GM10266 (cell line): ENCODE measurements around the gene QDPR.

ENCODE experiments used
- DNase-seq: peaks from one replicate; pipeline ENCODE4 v3.0.0; 2012; ENCODE audit errors: extremely low spot score
- TF ChIP-seq, protein P1 (sequence below): IDR thresholded peaks from 2 replicates; pipeline ENCODE4 v1.5.1; 2012; ENCODE audit warnings: mild to moderate bottlenecking, low read depth; ENCODE audit not compliant: control insufficient read depth, insufficient read depth; ENCODE audit errors: missing control alignments

Gene QDPR

DNA sequence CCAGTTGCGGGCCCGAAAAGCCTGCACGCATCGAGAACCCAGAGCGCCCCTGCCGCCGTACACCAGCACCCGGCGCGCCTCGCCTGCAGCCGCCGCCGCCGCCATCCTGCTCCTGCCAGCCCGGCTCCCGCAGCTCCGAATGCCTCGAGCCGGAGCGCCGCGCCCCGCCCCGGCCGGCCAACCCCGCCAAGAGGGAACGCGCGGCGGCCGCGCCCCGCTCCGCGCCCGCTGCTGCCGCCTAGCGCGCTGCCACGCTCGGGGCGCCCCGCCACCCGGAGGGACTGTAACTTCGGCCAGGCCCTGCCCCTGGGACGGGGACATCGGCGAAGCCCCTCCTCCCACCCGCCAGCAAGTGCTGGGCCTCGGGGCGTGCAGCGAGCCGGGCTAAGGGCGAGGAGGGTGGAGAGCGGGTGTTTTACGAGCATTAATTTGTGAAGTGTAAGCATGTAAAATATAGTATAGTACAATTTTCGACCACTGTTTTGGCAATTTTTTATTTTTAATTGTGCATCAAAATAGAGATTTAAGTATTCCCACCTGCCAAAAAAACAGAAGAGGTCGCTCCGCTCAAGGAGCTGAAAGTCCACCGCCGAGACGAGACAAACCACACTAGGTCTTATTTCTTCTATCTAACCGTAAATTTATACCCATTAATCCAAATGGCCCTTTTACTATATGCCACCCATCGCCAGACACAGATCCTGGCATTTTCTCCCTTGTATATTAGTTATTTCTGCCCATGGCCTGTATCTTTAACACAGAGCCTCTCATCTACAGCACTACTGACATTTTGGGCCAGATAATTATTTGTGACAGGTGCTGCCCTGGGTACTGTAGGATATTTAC lies at the start of gene QDPR:
Gene QDPR (minus strand): TSS at position 141 of the 846 bp plus-strand sequence. CDS start 36 bp downstream, at position 105.
- TF ChIP-seq, protein P1, sequence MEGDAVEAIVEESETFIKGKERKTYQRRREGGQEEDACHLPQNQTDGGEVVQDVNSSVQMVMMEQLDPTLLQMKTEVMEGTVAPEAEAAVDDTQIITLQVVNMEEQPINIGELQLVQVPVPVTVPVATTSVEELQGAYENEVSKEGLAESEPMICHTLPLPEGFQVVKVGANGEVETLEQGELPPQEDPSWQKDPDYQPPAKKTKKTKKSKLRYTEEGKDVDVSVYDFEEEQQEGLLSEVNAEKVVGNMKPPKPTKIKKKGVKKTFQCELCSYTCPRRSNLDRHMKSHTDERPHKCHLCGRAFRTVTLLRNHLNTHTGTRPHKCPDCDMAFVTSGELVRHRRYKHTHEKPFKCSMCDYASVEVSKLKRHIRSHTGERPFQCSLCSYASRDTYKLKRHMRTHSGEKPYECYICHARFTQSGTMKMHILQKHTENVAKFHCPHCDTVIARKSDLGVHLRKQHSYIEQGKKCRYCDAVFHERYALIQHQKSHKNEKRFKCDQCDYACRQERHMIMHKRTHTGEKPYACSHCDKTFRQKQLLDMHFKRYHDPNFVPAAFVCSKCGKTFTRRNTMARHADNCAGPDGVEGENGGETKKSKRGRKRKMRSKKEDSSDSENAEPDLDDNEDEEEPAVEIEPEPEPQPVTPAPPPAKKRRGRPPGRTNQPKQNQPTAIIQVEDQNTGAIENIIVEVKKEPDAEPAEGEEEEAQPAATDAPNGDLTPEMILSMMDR = peak; percentile 84

DNA sequence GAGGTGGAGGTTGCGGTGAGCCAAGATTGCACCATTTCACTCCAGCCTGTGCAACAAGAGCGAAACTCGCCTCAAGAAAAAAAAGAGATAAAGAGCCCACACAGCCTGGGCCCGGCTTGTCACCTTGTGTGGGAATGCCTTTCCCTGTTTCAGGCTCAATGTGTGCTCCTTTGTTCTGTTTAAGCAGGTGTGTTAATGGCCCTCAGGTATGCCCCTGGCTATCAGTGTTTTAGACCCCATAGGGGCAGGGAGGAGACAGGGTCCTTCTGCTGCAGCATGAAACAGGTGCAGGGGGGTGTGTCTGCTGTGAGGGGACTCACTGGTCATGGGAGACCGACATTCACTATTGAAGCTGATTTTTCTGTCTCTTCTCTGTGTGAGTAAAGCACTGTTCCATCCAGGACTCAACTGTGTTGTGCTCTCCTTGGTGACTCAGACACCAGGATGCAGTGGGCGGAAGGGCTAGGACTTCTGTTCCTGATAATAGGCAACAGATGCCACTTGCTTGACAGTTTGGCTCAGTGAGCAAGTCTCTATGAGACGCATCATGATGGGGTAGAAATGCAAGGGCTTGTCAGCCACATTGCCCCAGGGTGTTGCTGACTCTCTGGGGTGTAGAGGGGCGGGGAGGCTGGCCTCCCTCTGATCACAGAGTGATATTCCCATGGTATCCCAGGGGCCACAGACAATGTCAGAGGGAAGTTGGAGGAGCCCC lies 49.5 kb upstream of the QDPR start:
- DNase-seq = no peak
- TF ChIP-seq, protein P1 = no peak

More for the DNA sequence above, at the start of gene QDPR:
- peak; percentile 90 for DNase-seq

DNA sequence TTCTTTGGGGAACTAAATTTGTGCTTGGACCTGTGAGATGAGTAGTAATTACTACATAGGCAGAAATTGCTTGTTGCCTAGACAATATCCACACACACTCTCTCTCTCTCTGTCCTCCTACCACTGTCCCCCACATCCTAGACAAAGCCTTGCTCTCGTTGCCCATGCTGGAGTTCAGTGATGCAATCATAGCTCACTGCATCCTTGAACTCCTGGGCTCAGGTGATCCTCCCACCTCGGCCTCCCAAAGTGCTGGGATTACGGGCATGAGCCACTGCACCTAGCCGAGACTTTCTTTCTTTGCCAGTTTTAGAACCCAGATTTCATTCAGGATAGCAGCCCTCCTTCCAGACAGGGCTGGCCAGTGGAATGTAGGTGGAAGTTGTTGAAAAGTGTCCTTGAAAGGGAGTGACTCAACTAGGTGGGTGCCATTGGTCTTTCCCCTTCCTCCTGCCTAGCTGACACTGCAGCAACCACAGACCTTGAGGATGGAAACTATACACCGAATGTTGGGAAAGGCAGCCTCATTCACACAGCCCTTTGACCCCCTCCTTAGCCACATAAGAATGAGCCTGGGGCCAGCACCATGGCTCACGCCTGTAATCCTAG lies 48.3 kb upstream of the QDPR start:
- DNase-seq = no peak
- TF ChIP-seq, protein P1 = no peak

DNA sequence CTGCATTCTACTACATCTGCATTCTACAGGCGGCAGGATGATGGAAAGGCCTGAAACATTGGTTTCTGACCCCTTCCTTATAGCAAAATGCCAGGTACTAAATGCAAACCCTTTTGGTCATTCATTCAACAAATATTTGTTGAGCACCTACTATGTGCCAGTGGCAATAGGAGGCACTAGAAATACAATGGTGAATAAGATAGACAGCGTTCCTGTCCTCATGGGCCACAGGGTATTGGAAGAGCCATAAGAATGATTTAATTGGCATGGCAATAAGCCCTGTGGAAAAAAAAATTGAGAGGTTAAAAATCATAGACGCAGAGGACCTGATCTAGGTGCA lies 47.8 kb upstream of the QDPR start:
- no peak for DNase-seq
- TF ChIP-seq, protein P1 = no peak

DNA sequence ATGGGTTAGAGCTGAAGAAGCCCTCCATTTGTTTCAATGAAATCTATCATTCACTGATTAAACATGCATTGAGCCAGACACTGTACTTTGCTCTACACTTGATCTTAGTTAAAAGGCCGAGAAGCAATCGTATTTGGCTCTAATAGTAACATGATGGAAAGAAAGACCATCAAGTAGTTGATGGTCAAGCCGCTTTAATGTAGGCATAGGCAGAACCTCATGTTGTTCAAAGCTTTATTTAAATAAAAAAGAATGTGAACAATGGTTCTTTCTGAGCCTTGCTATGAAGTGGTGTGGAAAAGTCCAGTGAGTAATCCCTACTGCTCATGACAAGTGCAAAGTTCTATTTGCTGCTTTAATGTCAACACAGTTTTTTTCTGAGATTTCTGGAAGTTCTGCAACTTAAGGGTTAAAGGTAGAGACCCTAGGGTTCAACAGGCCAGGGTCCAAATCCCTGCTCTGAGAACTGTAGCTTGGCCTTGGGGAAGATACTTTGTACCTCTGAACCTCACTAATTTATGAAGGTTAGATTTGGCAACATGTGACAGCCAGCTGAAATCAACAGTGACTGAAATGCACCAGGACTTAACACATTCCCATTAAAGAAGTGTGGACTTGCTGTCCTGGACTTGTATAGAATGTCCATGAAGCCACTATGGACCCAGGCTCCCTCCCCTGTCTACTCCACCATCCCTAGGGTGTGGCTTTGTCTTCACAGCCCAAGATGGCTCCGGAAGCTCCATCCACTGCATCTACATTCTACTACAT lies 47.2 kb upstream of the QDPR start:
- TF ChIP-seq, protein P1 = no peak
- DNase-seq = no peak

DNA sequence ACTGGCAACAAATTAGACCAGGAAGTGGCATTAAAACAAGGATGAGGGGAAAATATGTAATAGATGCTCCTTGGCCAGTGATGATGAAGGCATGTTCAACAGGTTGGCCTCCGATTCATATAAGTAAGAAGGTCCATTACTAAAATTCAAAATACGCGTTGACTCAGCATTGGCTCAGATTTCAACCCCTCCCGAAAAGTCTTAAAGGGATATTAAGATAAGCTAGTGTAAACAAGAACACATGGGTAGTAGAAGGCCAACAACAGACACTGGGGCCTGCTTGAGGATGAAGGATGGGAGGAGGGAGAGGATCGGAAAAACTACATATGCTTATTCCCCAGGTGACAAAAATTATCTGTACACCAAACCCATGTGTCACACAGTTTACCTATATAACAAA lies 46.0 kb upstream of the QDPR start:
- TF ChIP-seq, protein P1 = no peak
- DNase-seq = no peak
